H1 (cell line): Measurements from ENCODE around the gene JAKMIP1. TPM values are rescaled to one million over a fixed set of nuclear protein-coding genes. Genes with fewer than 3 reads are reported as not detected.

ENCODE experiments used
- CTCF ChIA-PET: fragments of 300-600 bp; sonication (Branson Sonifier 250); formaldehyde crosslinking; loops from one replicate; lab custom pipeline; 2021; ENCODE audit not compliant: partially characterized antibody; lab: Charles Lee
- POLR2A ChIA-PET: fragments of 300-600 bp; sonication (Branson Sonifier 250); formaldehyde crosslinking; loops from one replicate; lab custom pipeline; 2021; ENCODE audit warnings: inconsistent platforms; ENCODE audit not compliant: partially characterized antibody; lab: Charles Lee
- DNase-seq, 2 experiments: peaks; one replicate each; pipeline versions ENCODE4 v3.0.0 to v3.0.0-alpha.2; 2010 to 2022; ENCODE audit warnings: low spot score in 2 of 2, low read depth in 1 of 2, mixed read lengths in 1 of 2
- FAIRE-seq: peaks from 2 replicates; lab custom pipeline; 2011; peaks lifted over from hg19 to GRCh38; lab: Jason Lieb, UNC
- H2AFZ ChIP-seq: 2 replicates; pipeline ENCODE4 v1.8.1; 2012; ENCODE audit warnings: low read length, inconsistent platforms
- H2AK5ac ChIP-seq: 2 replicates; pipeline ENCODE4 v1.6.1; 2013; ENCODE audit warnings: low read depth, low read length
- H2BK120ac ChIP-seq: replicated peaks from 2 replicates; pipeline ENCODE3; 2013; ENCODE audit warnings: low read depth, low read length, inconsistent platforms
- H2BK12ac ChIP-seq: 2 replicates; pipeline ENCODE4 v1.6.1; 2013; ENCODE audit warnings: low read depth, low read length
- H2BK15ac ChIP-seq: 2 replicates; pipeline ENCODE4 v1.6.1; 2013; ENCODE audit warnings: low read length
- H2BK20ac ChIP-seq: 2 replicates; pipeline ENCODE4 v1.6.1; 2013; ENCODE audit warnings: low read length
- H2BK5ac ChIP-seq: 2 replicates; pipeline ENCODE4 v1.6.1; 2013; ENCODE audit warnings: low read depth, low read length
- H3K14ac ChIP-seq: 2 replicates; pipeline ENCODE4 v1.6.1; 2013; ENCODE audit warnings: inconsistent platforms; ENCODE audit not compliant: insufficient read length
- H3K18ac ChIP-seq: 2 replicates; pipeline ENCODE4 v1.6.1; 2013; ENCODE audit warnings: low read length; ENCODE audit errors: extremely low read depth
- H3K23ac ChIP-seq: 2 replicates; pipeline ENCODE4 v1.6.1; 2013; ENCODE audit warnings: inconsistent platforms; ENCODE audit not compliant: insufficient read length
- H3K23me2 ChIP-seq: 2 replicates; pipeline ENCODE4 v1.6.1; 2013; ENCODE audit warnings: low read depth, low read length
- H3K27ac ChIP-seq: 2 replicates; pipeline ENCODE4 v1.6.1; 2011; ENCODE audit warnings: low read depth, low read length, inconsistent platforms
- H3K27me3 ChIP-seq, 4 experiments: replicated peaks in 1 of 4; 1 replicate in 1 of 4; 2 replicates in 3 of 4; pipeline versions ENCODE4 v1.6.1 to v1.8.1; 2011 to 2013; ENCODE audit warnings: low read length in 3 of 4, mild to moderate bottlenecking in 3 of 4, inconsistent platforms in 2 of 4, mixed read lengths in 2 of 4, moderate library complexity in 1 of 4; ENCODE audit not compliant: control insufficient read depth in 3 of 4, insufficient read depth in 3 of 4; ENCODE audit errors: extremely low read depth in 1 of 4
- H3K36me3 ChIP-seq, 4 experiments: 2 replicates each; pipeline versions ENCODE4 v1.6.1 to v1.8.1; 2011 to 2013; ENCODE audit warnings: mild to moderate bottlenecking in 4 of 4, low read length in 3 of 4, moderate library complexity in 2 of 4, control low read depth in 1 of 4, inconsistent platforms in 1 of 4; ENCODE audit not compliant: insufficient read depth in 4 of 4, control insufficient read depth in 2 of 4
- H3K4ac ChIP-seq: replicated peaks from 2 replicates; pipeline ENCODE3; 2013; ENCODE audit warnings: low read length, low read depth, mixed read lengths, inconsistent platforms; ENCODE audit not compliant: insufficient read length
- H3K4me1 ChIP-seq, 4 experiments: replicated peaks in 1 of 4; 1 replicate in 1 of 4; 2 replicates in 3 of 4; pipeline versions ENCODE4 v1.6.1 to v1.8.1; 2011 to 2013; ENCODE audit warnings: low read length in 3 of 4, inconsistent platforms in 2 of 4, mixed read lengths in 1 of 4; ENCODE audit not compliant: insufficient read depth in 4 of 4, control insufficient read depth in 3 of 4
- H3K4me2 ChIP-seq, 2 experiments: 2 replicates each; pipeline versions ENCODE4 v1.6.1 to v1.8.1; 2011 to 2013; ENCODE audit warnings: low read depth in 2 of 2, low read length in 2 of 2, control low read depth in 1 of 2, inconsistent platforms in 1 of 2, mild to moderate bottlenecking in 1 of 2; ENCODE audit not compliant: insufficient read depth in 1 of 2
- H3K4me3 ChIP-seq, 4 experiments: fragments of 200-600, 300-600 bp in 1 of 4; sonication (generic), shearing (Covaris generic), sonication (Bioruptor Twin) in 1 of 4; 2 replicates each; pipeline versions ENCODE4 v1.5.1 to v1.8.1; 2011 to 2016; ENCODE audit warnings: low read length in 4 of 4, low read depth in 3 of 4, control low read depth in 2 of 4, inconsistent platforms in 2 of 4, mild to moderate bottlenecking in 2 of 4, mixed read lengths in 1 of 4, moderate library complexity in 1 of 4; ENCODE audit not compliant: insufficient read depth in 2 of 4; ENCODE audit errors: extremely low read depth in 1 of 4
- H3K56ac ChIP-seq: replicated peaks from 2 replicates; pipeline ENCODE3; 2013; ENCODE audit warnings: low read depth, mild to moderate bottlenecking, mixed read lengths, low read length, inconsistent platforms; ENCODE audit not compliant: insufficient read length
- H3K79me1 ChIP-seq: 2 replicates; pipeline ENCODE4 v1.6.1; 2013; ENCODE audit warnings: low read depth, low read length, control low read depth
- H3K79me2 ChIP-seq, 2 experiments: 2 replicates each; pipeline versions ENCODE4 v1.6.1 to v1.8.1; 2012 to 2013; ENCODE audit warnings: low read length in 2 of 2, mild to moderate bottlenecking in 2 of 2, inconsistent platforms in 1 of 2; ENCODE audit not compliant: insufficient read depth in 2 of 2, control insufficient read depth in 1 of 2
- H3K9ac ChIP-seq, 4 experiments: replicated peaks in 1 of 4; 1 replicate in 1 of 4; 2 replicates in 3 of 4; pipeline versions ENCODE4 v1.6.1 to v1.8.1; 2011 to 2013; ENCODE audit warnings: low read depth in 3 of 4, low read length in 3 of 4, control low read depth in 2 of 4, mild to moderate bottlenecking in 2 of 4, moderate library complexity in 2 of 4, inconsistent platforms in 1 of 4; ENCODE audit errors: extremely low read depth in 1 of 4
- H3K9me3 ChIP-seq, 2 experiments: 2 replicates each; pipeline versions ENCODE4 v1.6.1 to v1.8.1; 2012 to 2013; ENCODE audit warnings: mild to moderate bottlenecking in 2 of 2, moderate library complexity in 2 of 2, control low read depth in 1 of 2, inconsistent platforms in 1 of 2, low read depth in 1 of 2, low read length in 1 of 2, mixed read lengths in 1 of 2; ENCODE audit not compliant: insufficient read depth in 2 of 2
- H4K20me1 ChIP-seq, 2 experiments: replicated peaks in 1 of 2; 2 replicates each; pipeline versions ENCODE3 to v1.8.1; 2011 to 2013; ENCODE audit warnings: inconsistent platforms in 2 of 2, low read length in 2 of 2, mild to moderate bottlenecking in 1 of 2; ENCODE audit not compliant: insufficient read depth in 2 of 2, control insufficient read depth in 1 of 2
- H4K5ac ChIP-seq: 2 replicates; pipeline ENCODE4 v1.6.1; 2013; ENCODE audit warnings: low read length, low read depth, mixed read lengths, inconsistent platforms; ENCODE audit not compliant: insufficient read length
- H4K8ac ChIP-seq: 2 replicates; pipeline ENCODE4 v1.8.0; 2013; ENCODE audit warnings: mild to moderate bottlenecking, moderate library complexity, low read length, inconsistent platforms; ENCODE audit not compliant: insufficient read depth; ENCODE audit errors: extremely low read depth
- H4K91ac ChIP-seq: replicated peaks from 2 replicates; pipeline ENCODE3; 2013; ENCODE audit warnings: low read length, mixed read lengths, inconsistent platforms; ENCODE audit not compliant: insufficient read length
- BACH1 ChIP-seq: IDR thresholded peaks from 2 replicates; pipeline ENCODE4 v1.6.1; 2012; ENCODE audit warnings: low read length, improper control_type of control experiment
- CBX8 ChIP-seq: fragments of 300-800, 300-1000 bp; sonication (generic); IDR thresholded peaks from 2 replicates; pipeline ENCODE4 v1.7.1; 2016; ENCODE audit warnings: low read depth, low read length, borderline replicate concordance
- HDAC6 ChIP-seq: IDR thresholded peaks from one replicate; pipeline ENCODE4 v1.7.1; 2012; ENCODE audit warnings: low read depth, mild to moderate bottlenecking, inconsistent platforms, low read length, moderate library complexity
- NANOG ChIP-seq: IDR thresholded peaks from 2 replicates; pipeline ENCODE4 v1.6.1; 2011; ENCODE audit warnings: low read length, low read depth, mild to moderate bottlenecking, inconsistent platforms; ENCODE audit not compliant: insufficient read depth, poor library complexity, severe bottlenecking
- NRF1 ChIP-seq: IDR thresholded peaks from 2 replicates; pipeline ENCODE4 v1.6.1; 2011; ENCODE audit warnings: mild to moderate bottlenecking, low read depth, low read length, improper control_type of control experiment
- PHF8 ChIP-seq: fragments of 200-600 bp; sonication (generic); conservative IDR thresholded peaks from 2 replicates; pipeline ENCODE4 v1.7.1; 2012; ENCODE audit warnings: low read depth, mild to moderate bottlenecking, inconsistent platforms, low read length, moderate library complexity
- RAD21 ChIP-seq, 2 experiments: IDR thresholded peaks in 1 of 2; conservative IDR thresholded peaks in 1 of 2; 2 replicates each; pipeline ENCODE4 v1.6.1; 2011; ENCODE audit warnings: low read depth in 2 of 2, low read length in 2 of 2, improper control_type of control experiment in 1 of 2, inconsistent platforms in 1 of 2, mild to moderate bottlenecking in 1 of 2, moderate library complexity in 1 of 2
- SIN3A ChIP-seq, 2 experiments: IDR thresholded peaks in 1 of 2; conservative IDR thresholded peaks in 1 of 2; 2 replicates each; pipeline ENCODE4 v1.6.1; 2011 to 2012; ENCODE audit warnings: low read length in 2 of 2, improper control_type of control experiment in 1 of 2, low read depth in 1 of 2, mild to moderate bottlenecking in 1 of 2
- SIRT6 ChIP-seq: IDR thresholded peaks from one replicate; pipeline ENCODE4 v1.7.1; 2012; ENCODE audit warnings: low read length, inconsistent platforms
- SRF ChIP-seq: IDR thresholded peaks from 2 replicates; pipeline ENCODE4 v1.6.1; 2011; ENCODE audit warnings: mild to moderate bottlenecking, low read depth, low read length, moderate library complexity
- SUZ12 ChIP-seq: fragments of 200-600 bp; sonication (generic); IDR thresholded peaks from 2 replicates; pipeline ENCODE4 v1.6.1; 2012; ENCODE audit warnings: mild to moderate bottlenecking, inconsistent platforms, low read length, moderate library complexity, mixed read lengths
- TAF7 ChIP-seq: optimal IDR thresholded peaks from 2 replicates; pipeline ENCODE3; 2011; ENCODE audit warnings: low read depth, mild to moderate bottlenecking, inconsistent platforms, low read length, moderate library complexity, borderline replicate concordance
- TCF12 ChIP-seq: IDR thresholded peaks from 2 replicates; pipeline ENCODE4 v1.6.1; 2011; ENCODE audit warnings: low read depth, mild to moderate bottlenecking, low read length
- WGBS, 2 experiments: shearing (Covaris generic) in 1 of 2; methylation state at CpG; one replicate each; pipeline versions ENCODE4 v1.1.6 to v1.1.7; 2013 to 2015; ENCODE audit warnings: low lambda C conversion rate in 2 of 2, mixed read lengths in 2 of 2, inconsistent platforms in 1 of 2, low coverage in 1 of 2, missing lambda C conversion rate in 1 of 2; ENCODE audit not compliant: insufficient replicate concordance in 2 of 2, insufficient coverage in 1 of 2, insufficient read length in 1 of 2; ENCODE audit errors: extremely low coverage in 1 of 2, missing lambda C conversion rate in 1 of 2; 5-methylcytosine and 5-hydroxymethylcytosine counted together
- polyA plus RNA-seq, 7 experiments: library from polyadenylated mRNA; depleted of rRNA in 3 of 7; stranded (reverse) in 5 of 7; unstranded in 2 of 7; fragments of >200 nt in 5 of 7; fragments of 200-250 nt in 2 of 7; gene quantifications; 1 replicate in 5 of 7; 2 replicates in 1 of 7; 4 replicates in 1 of 7; pipeline versions ENCODE4 v1.2.1 to v1.2.3, GENCODE V29; 2011 to 2013; ENCODE audit warnings: missing spikeins in 2 of 7, mixed read lengths in 2 of 7
- total RNA-seq: library from RNA; stranded (reverse); fragmentation: NEBNext Ultra II Directional; extraction: Animal tissue kit (Norgen Biotek cat#: 25700); gene quantifications from 2 replicates; pipeline ENCODE4 v1.2.1, GENCODE V29; 2021
- TF ChIP-seq, protein P1 (sequence below): IDR thresholded peaks from 2 replicates; pipeline ENCODE4 v1.6.1; 2012; ENCODE audit warnings: inconsistent platforms

JAKMIP1 gene
- total and polyA plus RNA-seq, 2 of the 8 experiments (the other 6 are each of a cell fraction or from before 2014, with no cell fraction given), result 2.5 to 4.4 TPM

DNA sequence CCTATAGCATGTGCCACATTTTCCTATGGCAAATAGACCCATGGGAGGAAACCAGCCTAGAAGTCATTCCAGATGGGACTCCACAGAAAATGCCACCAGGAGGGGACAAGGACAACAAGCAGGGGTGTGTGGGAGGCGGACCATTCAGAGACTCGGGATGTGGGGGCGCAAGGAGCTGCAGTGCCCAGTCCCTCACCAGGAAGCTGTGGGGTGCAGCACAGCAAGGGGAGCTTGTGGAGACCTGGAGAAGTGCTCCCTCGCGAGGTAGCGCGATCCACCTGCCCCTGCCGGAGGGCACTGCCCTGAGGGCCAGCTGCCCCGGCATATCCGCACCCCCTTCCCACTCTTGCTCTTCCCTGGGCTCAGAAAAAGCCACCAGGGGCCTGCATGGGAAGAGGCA lies 136.7 kb downstream of the JAKMIP1 start:
- Histone ChIP-seq H3K4me2 (no peak overlapping the region), H3K14ac (no peak overlapping the region), H4K20me1 (no peaks in the 10 kb centered on the region), H3K18ac (no peak overlapping the region), H3K4me1 (no peaks in the 10 kb centered on the region), H3K9me3 (no peaks in the 10 kb centered on the region), H3K56ac (no peak overlapping the region), H4K91ac (no peak overlapping the region), H3K79me1 (no peaks in the 10 kb centered on the region), H2BK12ac (no peak overlapping the region), H2BK120ac (no peak overlapping the region), H2AK5ac (no peak overlapping the region), H4K8ac (no peak overlapping the region), H3K4me3 (no peak overlapping the region), H2AFZ (no peak overlapping the region), H3K27ac (no peak overlapping the region), H3K36me3 (no peaks in the 10 kb centered on the region), H3K79me2 (no peaks in the 10 kb centered on the region), H4K5ac (no peak overlapping the region), H3K27me3 (no peaks in the 10 kb centered on the region), H2BK20ac (no peak overlapping the region), H3K23me2 (no peaks in the 10 kb centered on the region), H2BK15ac (no peak overlapping the region), H3K23ac (no peak overlapping the region), H2BK5ac (no peak overlapping the region), H3K9ac (no peak overlapping the region), H3K4ac (no peak overlapping the region)
- WGBS, 2 experiments, result 92% methylated on average over 10 of the region's 10 CpGs; no CpG with 5 or more reads in 1 of the 2 experiments
- FAIRE-seq (no peak), DNase-seq (no peak)
- ChIA-PET CTCF (interaction anchor here (0.6 to 1.7 kb wide), 6 partner anchors 9 to 66 kb away, joined by 3 to 4 read pairs (median 3); partner anchors contain the start of gene C4orf50), POLR2A (no interaction called here)
- TF ChIP-seq PHF8, result no peak
- TF ChIP-seq RAD21 (IDR thresholded peaks at IDR 0.05 in 1 of 2, conservative IDR thresholded peaks at IDR 0.05 in 1 of 2; ENCODE audit: low read depth in 2 of 2, low read length in 2 of 2), result no peak
- no peak for TF ChIP-seq NANOG
- TF ChIP-seq SIN3A (conservative IDR thresholded peaks at IDR 0.05 in 1 of 2, IDR thresholded peaks at IDR 0.05 in 1 of 2; ENCODE audit: low read depth in 1 of 2, low read length in 2 of 2), result no peak
- TF ChIP-seq SRF, result no peak
- TF ChIP-seq SIRT6, result no peak
- no peak for TF ChIP-seq SUZ12
- TF ChIP-seq HDAC6, result no peak
- TF ChIP-seq BACH1, result no peak
- TF ChIP-seq, protein P1, sequence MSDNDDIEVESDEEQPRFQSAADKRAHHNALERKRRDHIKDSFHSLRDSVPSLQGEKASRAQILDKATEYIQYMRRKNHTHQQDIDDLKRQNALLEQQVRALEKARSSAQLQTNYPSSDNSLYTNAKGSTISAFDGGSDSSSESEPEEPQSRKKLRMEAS, result no peak
- no peak for TF ChIP-seq NRF1
- no peak for TF ChIP-seq TAF7
- no peak for TF ChIP-seq CBX8
- no peak for TF ChIP-seq TCF12
